ENCODE measurements around the gene KIFAP3.
"Not testable (repeated sequence)": the region's sequence is repeated elsewhere in the genome, so short reads cannot be mapped to it uniquely, and the experiment has no call there.

Gene KIFAP3

DNA sequence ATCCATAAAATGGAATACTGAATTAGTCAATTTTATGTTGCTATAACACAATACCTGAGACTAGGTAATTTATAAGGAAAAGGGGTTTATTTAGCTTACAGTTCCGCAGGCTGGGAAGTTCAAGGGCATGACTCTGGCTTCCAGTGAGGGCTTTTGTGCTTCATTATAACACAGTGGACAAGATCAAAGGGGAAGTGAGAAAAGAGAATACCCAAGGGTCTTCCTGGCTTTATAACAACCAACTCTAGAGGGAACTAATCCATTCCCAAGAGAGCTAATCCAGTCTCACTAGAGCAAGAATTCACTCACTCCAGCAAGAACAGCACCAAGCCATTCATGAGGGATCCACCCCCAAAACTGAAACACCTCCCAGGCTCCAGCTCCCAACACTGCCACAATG lies 3.1 kb downstream of the KIFAP3 start:
- TF ChIP-seq CTCF (conservative IDR thresholded peaks at IDR 0.05) = no peak
- no peak overlapping the region for H3K27ac ChIP-seq

DNA sequence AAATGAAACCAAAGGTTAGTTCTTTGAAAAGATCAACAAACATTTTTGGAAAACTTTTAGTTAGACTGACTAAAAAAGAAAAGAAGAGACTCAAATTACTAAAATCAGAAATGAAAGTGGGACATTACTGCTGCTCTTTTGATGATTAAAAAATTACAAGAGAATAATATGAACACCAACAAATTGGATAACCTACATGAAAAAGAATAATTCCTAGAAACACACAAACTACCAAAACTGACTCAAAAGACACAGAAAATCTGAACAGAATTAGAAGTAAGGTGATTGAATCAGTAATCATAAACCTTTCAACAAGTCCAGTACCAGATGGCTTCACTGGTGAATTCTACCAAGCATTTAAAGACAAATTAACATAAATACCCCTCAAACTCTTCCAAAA lies 5.6 kb downstream of the KIFAP3 start:
- H3K27ac ChIP-seq = no peak overlapping the region
- TF ChIP-seq CTCF (conservative IDR thresholded peaks at IDR 0.05) = no peak

- 0 out of 2 replicates have a peak, but pooled peaks have one; percentile 12 for TF ChIP-seq CTCF (conservative IDR thresholded peaks at IDR 0.05)
- no peak overlapping the region for H3K27ac ChIP-seq
These were observed 7.2 kb downstream of the KIFAP3 start for GRCh38 chr1:170067253-170067819.

DNA sequence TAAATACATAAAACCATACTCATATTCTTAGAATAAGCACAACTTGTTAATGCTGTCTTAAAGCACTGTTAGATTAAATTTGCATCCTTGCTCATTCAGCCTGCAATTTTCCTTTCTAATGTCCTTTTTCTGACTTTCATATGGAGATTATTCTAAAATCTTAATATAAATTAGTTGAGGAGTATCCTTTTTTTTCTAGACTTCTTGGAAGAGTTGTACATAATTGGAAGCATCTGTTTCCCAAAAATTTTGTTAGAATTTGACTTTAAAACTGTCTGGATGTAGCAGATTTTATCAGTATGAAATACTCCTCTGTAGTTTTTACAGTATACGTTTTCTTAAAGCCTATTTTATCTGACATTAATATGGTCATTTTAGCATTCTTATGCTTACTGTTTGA lies 9.7 kb downstream of the KIFAP3 start:
- no peak for TF ChIP-seq CTCF (conservative IDR thresholded peaks at IDR 0.05)
- H3K27ac ChIP-seq = no peak overlapping the region

DNA sequence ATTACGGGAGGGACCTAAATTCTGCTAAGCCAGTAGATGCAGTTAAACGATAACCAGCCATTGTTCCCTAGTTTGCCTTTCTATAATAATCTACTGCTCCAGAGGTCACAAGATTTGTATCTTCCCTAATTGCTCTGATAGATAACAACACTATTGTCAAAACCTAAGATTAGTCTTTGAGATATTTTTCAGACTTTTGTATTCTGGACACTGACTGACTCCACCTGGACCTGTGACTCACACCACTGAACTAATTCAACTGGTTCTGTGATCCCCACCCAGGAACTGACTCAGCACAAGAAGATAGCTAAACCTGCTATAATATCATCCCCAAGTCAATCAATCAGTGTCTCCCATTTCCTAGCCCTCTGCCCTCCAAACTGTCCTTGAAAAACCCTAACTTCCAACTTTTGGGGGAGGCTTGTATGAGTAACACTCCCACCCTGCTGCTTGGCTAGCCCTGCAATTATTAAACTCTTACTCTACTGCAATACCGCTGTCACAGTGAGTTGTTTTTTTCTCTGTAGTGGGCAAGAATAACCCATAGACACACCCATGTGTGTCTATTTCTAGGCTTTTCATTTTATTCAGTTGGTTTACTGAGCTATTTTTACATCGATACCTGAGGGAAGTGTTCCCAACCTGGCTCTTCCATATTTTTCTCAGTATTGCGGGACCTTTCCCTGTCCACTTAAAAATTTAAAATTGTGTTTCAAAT lies 11.2 kb downstream of the KIFAP3 start:
- no peak for TF ChIP-seq CTCF (conservative IDR thresholded peaks at IDR 0.05)
- no peak overlapping the region for H3K27ac ChIP-seq

GRCh38 chr1:170061676-170062075 lies 12.8 kb downstream of the KIFAP3 start:
- not testable (repeated sequence) for H3K27ac ChIP-seq

- H3K27ac ChIP-seq = not testable (repeated sequence)
These were observed 14.4 kb downstream of the KIFAP3 start for GRCh38 chr1:170060015-170060520.

DNA sequence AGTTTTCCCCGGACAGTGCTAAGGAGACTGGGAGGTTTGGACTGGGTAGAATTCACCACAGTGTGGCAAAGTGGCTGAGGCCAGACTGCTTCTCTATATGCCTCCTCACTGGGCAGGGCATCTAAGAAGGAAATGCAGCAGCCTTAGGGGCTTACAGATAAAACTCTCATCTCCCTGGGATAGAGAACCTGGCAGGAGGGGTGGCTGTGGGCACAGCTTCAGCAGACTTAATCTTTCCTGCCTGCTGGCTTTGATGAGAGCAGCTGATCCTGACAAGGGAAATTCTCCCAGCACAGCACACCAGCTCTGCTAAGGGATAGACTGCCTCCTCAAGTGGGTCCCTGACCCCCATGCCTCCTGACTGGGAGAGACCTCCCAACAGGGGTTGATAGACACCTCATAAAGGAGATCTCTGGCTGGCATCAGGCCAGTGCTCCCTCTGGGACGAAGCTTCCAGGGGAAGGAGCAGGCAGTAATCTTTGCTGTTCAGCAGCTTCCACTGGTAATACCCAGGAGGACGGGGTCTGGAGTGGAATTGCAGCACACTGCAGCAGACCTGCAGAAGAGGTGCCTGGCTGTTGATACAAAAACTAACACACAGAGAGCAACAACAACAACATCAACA lies 25.2 kb downstream of the KIFAP3 start:
- TF ChIP-seq CTCF (conservative IDR thresholded peaks at IDR 0.05) = no peak
- no peak overlapping the region for H3K27ac ChIP-seq
